GOT3 (cell line): ENCODE measurements around the gene SCNN1B.

Experiments used
- DNase-seq: peaks from one replicate; lab custom pipeline; 2025; ENCODE audit warnings: mixed read lengths; lab: John Stamatoyannopoulos, UW

The SCNN1B gene

DNA sequence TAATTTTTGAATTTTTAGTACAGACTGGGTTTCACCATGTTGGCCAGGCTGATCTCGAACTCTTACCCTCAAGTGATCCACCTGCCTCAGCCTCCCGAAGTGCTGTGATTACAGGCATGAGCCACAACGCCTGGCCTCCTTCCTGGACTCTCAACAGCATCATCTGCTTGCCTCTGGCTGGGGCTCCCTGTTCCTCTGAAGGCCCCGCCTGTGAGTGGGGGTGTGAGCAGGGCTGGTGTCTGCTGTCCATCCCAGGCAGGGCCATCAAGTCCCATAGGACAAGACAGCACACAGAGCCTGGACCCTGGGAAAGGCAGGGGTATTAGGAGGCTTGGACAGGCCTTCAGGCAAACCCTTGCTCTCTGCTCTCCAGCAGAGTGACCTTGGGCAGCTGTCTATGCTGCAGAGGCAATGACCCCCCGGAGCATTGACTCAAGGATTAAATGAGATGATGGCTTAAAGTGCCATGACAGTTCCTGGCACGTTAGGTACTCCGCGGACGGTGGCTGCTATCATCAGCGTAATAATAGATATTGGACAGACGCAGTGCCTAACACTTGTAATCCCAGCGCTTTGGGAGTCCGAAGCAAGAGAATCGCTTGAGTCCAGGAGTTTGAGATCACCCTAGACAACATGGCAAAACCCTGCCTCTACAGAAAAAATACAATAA is 19.2 kb downstream of the SCNN1B start:
- DNase-seq, result no peak

DNA sequence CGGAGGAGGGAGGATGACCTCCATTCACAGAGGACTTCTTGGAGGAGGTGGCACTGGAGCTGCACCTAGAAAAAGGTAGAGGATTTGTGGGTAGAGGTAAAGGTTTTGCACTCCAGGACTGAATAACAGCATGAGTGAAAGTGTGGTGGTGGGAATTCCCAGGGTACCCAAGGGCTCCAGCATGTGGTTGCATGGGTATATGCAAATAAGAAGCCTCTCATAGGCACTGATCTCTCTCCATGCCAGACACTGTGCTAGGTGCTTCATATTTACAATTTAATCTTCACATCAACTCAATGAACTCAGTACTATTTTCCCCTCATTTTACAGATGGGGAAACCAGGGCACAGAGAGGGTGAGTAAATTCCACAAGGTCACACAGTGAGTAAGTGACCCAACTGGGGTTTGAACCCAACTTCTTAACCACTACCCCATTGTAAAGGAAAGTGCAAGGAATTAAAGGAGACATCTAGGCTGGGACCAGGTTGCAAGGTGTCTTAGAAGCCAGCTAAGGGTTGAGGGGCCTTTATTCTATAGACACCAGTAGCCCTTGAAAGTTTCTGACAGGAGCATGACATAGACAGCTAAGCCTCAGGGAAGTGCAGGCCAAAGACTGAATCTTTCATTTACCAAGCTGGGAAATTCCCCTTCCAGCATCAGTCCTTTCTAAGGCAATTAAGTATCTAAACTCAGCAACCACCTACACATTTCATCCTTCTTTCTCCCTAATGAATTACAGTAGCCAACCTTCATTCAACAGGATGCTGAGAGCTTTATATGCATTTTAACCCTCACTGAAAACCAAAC is 21.3 kb downstream of the SCNN1B start:
- no peak for DNase-seq

DNA sequence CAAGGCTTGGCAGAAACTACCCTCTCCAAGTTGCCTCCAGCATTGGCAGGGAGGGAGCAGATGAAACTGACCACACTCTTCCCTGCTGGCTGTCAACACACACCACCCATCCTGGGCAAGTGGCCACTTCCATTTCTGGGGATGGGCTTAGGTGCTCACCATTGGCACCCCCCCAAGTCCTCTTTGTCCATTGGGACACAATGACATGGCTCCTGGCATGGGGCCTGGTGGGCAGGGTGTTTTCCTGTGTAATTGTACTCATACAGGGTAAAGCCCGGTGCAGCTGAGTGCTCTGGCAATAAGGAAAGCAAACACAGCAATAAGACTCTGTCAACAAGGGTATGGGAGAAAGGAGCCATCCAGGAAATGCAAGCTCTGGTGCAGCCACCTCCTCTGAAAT is 22.6 kb downstream of the SCNN1B start:
- DNase-seq, result no peak

DNA sequence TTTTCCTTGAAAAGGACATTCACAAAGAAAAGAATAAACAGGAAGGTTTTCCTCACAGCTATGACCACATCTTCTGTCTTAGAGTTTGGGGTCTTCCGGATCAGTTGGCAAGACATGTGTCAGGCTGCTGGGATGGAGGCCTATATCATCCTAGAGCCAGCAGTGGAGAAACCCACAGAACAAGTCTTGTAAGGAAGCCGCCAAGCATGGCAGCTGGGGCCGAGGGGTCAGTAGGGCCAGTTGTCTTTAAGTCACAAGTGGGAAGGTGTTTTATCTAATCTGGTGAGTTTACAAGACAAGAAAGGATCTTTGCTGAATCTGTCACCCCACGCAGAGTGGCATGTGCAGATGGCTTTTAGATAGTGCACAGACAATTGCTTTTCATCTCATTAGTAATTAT is 25.7 kb downstream of the SCNN1B start:
- DNase-seq, result no peak

DNA sequence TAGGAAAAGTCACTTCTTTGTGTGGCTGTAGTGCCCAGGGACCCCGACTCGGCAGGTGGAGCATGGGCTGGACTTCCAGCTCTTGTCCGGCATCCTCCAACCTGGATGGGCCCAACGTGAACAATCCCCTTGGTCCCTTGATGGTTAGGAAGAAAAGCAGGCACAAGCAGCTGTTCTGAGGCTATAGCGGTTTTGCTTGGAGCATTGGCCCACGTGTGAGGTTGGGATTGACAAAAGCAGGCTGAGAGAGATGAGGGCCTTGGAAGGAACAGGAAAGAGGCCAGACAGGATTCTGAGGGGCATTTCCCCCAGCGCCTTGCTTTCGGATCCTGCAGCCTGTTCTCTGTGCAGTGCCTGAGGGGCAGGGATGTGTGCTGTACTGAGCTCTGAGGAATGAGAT is 28.1 kb downstream of the SCNN1B start:
- no peak for DNase-seq

DNA sequence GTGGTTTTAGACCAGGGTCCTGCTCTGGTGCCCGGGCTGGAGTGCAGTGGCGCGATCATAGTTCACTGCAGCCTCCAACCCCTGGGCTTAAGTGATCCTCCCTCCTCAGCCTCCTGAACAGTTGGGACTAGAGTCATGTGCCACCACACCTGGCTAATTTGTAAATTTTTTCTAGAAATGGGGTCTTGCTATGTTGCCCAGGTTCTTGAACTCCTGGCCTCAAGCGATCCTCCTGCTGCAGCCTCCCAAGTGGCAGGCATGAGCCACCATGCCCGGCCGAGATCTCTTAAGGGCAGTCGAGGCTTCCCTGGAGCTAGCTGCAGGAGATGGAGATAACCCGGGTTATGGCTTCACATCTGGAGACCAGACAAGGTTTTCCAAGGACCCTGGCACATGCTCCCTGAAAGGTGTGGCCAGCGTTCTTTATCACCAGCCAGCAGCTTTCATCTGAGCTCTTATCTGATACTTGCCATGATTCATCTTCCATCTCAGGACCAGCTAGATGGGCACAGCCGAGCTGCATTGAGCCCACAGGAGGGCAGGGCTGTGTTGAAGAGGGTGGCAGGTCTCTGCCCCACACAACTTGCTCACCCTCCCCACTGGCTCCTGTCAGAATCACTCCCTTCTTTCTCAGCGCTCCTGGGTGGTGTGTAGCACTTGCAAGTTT is 28.6 kb downstream of the SCNN1B start:
- DNase-seq, result no peak

DNA sequence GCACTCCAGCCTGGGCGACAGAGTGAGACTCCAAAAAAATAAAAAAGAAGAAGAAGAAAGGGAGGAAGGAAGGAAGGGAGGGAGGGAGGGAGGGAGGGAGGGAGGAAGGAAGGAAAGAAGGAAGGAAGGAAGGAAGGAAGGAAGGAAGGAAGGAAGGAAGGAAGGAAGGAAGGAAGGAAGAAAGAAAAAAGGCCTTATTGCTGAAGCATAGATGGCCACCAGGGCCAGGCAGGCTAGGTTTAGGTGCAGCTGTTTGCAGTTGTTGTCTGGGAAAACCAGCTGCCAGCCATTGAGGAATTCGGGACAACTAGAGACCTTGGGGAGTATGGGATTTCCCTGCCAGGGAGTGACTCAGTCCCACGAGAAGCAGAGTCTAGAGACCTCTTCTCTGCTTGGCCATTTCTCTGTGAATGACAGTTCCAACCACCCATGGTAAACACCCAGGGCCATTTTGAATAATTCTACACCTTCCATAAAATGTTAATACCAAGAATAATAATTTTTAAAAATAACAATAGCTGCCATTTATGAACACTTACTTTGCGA is 31.0 kb downstream of the SCNN1B start:
- DNase-seq, result no peak

DNA sequence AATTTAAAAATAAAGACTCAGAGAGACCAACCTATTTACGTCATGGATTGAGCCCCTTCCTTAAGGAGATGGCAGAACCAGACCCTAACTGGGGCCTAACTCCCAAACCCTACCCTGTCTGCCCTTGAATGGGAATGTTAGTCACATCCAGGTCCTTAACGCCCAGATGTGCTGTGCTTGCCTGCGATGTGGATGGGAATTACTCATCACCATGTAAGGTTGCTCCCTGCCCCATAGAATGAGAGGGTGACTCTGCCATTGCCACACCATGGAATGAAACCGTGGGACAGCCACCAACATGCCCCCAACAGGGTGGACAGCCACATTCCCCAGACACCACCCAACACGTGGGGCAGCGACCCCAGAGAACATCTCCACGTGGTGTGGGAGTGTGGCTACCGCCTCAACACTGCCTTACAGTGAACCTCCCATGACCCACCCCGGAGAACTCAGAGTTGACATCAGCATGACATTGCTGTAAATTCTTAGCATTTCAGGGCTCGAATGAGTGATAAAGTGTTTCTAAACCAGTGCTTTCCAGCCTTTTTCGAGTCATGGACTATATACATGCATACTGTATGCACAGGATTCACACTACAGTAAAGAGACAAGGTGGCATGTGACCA is 31.8 kb downstream of the SCNN1B start:
- DNase-seq, result no peak

DNA sequence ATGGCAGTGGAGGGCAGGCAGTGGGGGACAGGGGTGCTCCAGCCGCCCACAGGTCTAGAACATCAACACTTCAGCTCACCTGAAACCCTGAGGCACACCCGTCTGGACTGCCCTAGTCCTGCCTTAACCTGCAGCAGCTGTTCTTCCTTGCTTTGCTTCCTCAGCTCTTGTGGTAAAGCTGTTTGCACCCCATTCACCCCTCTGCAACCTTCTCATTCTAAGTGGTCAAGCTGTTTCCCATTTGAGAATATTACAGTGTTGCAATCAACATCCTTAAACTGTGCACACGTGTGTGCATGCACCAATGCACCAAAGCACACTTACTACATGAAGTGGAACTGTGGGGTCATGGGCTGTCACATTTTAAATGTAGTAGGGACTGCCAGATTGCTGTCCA is 32.4 kb downstream of the SCNN1B start:
- no peak for DNase-seq

DNA sequence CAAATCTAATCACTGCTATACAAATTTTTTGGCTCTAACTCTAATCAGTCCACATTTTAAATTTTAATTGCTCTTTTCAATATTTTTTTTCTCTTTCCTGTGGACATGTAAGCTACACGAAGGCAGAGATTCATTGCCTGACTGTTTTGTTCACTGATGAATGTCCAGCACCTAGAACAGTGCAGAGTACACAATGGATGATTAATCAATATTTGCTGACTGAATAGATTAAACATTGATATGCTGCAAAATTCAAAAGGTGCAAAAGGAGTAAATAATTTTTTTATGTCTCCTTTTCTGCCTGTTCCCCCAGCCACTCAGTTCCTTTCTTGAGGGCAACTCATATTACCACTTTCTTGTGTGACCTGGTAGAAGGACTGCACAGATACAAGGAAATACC is 32.8 kb downstream of the SCNN1B start:
- no peak for DNase-seq

DNA sequence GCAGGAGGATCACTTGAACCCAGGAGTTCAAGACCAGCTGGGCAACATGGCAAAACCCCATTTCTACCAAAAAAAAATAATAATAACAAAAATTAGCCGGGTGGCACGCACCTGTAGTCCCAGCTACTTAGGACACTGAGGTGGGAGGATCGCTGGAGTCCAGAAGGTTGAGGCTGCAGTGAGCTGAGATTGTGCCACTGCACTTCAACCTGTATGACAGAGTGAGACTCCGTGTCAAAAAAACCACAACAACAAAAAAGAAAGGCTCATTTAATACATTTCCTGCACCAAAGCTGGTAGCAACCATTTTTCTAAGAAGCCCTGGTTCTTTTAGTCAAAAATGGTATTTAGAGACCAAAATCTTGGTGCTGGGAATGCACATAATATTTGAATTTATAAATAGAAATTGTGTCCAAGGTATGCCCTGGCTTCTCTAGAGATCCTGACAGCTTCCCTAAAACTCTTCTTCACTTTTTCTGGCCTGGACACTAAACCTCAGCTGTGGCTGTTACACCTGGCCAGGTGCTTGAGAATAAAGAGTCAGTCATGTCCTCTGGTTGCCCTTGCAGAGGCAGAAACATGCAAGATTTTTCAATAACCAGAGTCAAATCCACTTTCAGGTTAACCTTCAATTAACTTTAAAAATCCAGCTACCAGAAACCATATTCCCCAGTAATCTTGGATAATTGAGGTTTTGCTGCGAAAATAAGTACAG is 35.9 kb downstream of the SCNN1B start:
- no peak for DNase-seq

DNA sequence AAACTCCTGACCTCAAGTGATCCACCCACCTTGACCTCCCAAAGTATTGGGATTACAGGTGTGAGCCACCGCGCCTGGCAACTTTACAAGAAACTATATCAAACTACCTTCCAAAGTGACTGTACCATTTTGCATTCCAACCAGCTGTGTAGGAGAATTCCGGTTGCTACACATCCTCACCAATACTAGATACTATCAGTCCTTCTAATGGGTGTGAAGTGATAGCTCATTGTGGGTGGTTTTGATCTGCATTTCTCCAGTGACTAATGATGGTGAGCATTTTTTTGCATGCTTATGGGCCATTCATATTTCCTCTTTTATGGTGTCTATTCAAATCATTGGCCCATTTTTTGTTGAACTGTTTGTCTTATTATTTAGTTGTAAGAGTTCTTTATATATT is 37.7 kb downstream of the SCNN1B start:
- DNase-seq, result no peak

DNA sequence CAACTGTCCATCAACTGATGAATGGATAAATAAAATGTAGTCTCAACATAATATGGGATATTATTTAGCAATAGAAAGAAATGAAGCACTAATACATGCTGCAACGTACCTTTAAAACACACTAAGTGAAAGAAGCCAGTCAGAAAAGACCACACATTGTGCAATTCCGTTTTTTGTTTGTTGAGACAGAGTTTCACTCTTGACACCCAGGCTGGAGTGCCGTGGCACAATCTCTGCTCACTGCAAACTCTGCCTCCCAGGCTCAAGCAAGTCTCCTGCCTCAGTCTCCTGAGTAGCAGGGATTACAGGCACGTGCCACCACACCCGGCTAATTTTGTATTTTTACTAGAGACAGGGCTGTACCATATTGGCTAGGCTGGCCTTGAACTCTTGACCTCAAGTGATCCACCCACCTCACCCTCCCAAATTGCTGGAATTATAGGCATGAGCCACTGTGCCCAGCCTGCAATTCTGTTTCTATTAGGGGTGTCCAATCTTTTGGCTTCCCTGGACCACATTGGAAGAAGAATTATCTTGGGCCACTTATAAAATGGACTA is 40.1 kb downstream of the SCNN1B start:
- no peak for DNase-seq

DNA sequence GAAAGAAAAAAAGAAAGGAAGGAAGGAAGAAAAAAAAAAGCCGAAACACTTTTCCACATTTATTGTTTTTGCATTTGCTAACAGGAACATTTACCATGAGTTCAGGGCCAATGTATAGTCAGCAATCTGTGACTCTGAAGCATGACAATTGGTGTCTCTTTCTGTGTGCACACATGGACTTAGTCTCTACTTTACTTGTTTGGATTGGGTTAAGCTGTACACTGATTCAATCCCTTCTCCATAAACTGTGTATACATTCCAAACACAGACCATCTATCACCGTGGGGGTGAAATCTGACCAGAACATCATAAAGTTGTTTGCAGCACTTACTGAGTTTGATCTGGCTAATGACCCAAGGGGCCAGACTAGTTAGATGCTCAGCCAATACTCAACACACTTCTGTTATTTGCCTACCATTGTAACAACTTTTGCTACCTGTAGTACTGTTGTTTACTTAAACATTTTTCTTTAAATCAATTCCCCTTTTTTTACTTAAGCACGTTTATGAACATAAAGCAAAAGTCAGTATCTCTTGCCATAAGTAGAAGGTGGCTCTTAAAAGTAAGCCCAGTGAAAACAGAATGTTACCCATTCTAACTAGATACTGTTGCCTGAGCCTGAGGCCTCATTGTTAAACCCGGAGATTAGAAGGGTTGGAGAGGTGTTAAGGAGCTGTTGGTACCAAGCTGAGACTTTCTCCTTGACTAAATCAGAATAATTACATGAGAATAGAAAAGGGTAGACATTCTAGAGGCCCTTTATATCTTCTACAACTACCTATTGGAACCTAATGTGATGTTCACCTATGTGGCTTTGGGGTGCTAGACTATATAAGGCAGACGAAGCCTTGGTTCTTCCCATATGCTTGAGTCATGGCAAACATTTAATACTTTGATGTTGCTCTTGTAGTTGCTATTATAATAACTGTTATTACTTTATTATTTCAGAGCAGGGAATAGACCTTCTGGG is 41.8 kb downstream of the SCNN1B start:
- DNase-seq, result no peak

DNA sequence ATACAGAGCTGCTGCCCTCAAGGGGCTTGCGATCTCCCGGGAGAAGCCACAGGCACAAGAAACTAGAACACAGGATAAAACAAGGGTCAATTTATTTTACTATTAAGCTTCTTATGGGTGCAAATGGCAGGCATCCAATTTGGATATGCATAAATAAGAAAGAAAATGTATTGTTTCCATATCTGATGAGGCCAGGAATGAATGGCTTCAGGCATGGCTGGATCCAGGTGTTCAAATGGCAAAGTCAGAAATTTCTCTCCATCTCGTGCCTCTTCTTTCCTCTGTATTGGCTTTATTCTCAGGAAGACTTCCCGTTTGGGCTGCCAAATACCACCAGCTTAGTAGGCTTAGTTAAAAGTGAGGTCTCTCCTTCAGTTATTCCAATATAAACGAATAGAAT is 43.1 kb downstream of the SCNN1B start:
- no peak for DNase-seq

DNA sequence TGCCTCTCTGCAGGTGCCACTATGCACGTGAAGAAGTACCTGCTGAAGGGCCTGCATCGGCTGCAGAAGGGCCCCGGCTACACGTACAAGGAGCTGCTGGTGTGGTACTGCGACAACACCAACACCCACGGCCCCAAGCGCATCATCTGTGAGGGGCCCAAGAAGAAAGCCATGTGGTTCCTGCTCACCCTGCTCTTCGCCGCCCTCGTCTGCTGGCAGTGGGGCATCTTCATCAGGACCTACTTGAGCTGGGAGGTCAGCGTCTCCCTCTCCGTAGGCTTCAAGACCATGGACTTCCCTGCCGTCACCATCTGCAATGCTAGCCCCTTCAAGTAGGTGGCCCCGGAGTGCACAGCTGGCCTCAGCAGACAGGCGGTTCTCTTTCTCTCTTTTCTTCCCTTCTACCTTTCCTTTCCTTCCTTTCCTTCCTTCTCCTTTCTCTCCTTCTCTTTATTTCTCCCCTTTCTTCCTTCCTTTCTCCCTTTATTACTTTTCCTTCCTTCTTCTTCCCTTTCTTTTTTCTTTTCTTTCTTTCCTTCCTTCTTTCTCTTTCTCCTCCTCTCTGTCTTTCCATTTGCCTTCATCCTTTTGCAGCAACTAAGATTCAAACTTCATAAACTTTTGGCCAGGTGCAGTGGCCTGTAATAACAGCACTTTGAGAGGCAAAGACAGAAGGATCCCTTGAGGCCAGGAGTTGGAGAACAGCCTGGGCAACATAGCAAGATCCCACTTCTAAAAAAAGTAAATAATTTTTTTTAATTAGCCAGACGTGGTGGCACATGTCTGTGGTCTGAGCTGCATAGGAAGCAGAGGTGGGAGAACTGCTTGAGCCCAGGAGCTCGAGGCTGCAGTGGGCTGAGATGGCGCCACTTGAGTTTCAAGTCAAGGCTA is 46.7 kb downstream of the SCNN1B start:
- DNase-seq, result no peak

DNA sequence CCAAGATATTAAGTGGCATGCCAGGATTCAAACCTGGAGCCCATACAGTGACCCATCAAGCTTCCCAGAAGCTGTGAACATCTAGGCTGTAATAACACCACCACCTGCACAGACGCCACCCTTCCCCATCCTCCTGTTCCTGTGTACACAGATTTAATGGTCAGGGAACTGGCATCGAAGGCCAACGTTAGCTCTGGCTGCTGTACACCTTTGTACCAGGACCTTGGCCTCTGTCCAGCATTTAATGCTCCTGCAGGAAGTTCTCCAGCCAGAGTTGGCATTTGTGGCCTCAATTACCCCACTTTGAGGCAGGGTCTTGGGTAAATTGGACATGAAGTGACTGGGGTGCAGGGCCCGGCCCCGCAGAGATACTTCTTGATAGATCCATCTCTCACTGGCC is 49.3 kb downstream of the SCNN1B start:
- DNase-seq, result no peak

DNA sequence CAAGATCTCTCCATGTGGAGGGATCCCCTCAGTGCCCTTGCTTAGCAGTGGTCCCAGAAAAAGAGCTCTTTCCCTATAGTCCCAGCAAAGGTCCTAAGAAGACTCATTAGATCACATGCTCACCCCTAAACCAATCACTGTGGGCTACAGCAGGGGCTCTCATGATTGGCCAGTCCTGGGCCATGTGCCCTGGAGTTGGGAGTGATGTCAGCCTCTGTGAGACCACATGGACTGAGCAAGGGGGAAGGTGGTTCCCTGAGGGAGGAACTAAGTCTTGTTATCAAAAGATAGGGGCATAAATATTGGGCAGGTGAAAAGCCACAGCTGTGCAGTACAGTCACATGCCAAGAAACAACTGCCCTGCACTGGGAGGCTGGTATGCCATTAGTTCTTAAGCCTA is 51.3 kb downstream of the SCNN1B start:
- DNase-seq, result no peak

DNA sequence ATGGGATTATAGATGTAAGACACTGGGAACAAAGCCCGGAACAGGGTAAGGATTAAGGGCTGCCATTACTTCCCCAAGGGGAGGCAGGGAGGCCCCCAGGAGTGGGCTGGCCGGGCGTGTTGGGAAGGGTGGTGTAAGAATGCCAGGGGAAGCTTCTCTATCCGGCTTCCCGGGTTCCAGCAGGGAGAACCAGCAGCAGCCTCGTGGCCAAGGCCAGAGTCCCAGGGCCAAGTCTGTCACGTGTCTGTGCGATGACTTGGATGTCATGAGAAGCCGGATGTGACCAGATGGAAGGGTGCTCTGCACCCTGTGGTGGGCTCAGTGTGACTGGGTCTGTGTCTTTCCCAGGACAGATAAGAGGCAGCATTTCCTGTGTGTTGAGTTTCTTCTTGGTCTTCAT is 52.1 kb downstream of the SCNN1B start:
- no peak for DNase-seq
